GM19035 (cell line): Measurements from ENCODE around the gene ASIC2.

Experiments used
- ATAC-seq: cut with Tn5 transposase; IDR thresholded peaks from one replicate; pipeline ENCODE4 v1.9.1; 2021; ENCODE audit not compliant: unreplicated experiment

Gene ASIC2

DNA sequence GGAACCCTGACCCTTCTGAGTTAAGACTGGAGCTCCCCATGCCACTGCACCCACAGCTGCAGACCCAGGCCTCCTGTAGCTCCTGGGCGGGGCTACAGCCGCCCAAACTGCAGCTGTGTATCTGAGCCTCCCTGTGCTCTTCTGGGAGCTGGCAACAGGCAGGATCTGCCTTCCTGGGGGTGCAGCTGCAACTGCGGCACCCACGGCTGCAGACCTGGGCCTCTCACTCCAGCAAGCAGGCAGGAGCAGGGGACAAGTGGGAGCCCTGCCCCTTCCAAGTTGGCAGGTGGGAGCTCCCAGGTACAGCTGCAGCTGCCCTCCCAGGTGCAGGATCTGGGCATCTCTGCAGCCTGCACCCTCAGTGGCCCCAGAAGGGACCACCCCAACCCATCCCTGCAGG lies 259.9 kb downstream of the ASIC2 start:
- no peak for ATAC-seq

DNA sequence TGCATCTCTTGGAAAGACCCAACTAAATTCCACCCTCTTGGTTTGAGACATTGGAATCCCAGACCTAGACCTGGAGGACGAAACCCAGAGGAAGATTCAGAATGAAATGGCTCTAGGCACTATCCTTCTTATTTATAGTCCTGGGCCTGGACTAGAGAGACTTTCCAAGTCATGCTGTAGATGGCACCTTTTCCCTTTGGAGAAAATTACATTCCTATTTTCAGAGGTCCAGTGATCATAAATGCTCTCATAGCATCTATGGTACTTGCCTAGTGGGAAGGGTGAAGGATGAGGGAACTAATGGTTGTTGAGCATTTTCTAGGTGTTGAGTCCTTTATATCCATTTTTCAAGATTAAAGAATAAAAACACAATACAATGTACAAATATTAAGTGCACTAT lies 264.3 kb downstream of the ASIC2 start:
- ATAC-seq: no peak

GRCh38 chr17:33028061-33028460 lies 265.0 kb downstream of the ASIC2 start:
- ATAC-seq: no peak

DNA sequence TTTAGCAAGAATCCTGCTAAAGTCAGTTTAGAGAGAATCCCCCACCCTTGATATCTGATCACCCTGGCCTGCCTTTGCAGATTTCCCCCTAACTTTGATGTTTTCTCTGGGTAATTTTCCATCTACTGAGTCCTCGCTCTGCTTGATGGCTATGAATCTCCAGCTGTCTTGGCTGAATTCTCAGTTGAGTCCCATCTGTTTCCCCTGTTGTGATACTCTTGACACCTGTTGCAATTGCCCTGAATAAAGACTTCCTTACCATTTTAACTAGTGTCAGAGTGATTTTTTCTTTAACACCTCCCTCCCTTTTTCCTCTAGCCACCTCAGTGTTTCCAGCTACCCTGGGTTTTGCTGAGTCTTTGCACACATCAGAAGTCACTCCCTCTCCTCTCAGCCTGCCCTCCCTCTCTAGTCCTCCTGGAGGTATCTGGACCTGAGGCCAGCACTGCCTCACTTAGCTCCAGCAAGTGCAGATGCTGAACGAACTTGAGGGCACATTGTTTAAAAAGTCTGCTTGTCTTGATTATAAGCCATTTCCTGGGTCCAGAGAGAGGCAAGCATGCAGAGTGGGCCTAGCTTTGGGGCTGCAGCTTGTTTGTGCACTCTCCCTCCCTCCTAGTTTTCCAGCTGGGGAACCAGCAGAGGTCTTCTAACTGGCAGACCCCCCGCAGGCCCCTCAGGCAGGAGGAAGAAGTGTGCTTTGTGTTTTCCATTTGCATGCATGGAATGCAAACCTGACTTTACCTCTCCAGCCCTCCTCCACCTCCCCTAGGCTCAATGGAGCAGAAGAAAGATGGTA lies 268.2 kb downstream of the ASIC2 start:
- no peak for ATAC-seq

- ATAC-seq: no peak
Measured at GRCh38 chr17:33023790-33024189, 269.3 kb downstream of the ASIC2 start.

DNA sequence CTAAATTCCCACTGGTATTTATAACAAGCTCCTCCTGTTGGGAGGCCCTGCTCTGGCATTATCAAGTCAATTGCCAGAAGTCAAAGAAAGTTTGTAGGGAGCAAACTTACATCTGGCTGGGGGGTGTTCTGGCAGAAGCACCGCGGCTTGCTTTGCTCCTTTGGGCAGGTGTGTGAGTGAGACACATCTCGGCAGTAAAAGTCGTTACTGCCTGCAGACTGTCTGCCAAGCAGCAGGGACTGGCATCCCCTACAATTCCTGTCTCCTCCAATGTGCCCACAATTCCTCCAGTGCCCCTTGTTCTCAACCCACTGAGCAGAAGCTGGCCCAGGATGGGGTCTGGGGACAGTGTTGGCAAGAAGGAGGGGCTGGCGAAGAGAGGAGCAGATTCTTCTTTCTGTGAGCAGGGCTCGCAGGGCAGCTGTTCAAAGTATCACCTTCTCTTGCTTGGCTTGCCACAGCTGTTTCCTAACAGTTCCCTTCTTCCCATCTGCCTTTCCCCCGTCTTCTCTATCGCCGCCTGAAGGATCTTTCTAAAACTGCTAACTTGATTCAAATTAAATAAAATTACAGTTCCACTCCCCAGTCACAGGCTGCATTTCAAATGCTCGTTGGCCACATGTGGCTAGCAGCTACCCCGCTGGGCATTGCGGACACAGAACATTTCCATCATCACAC lies 271.2 kb downstream of the ASIC2 start:
- ATAC-seq: no peak

DNA sequence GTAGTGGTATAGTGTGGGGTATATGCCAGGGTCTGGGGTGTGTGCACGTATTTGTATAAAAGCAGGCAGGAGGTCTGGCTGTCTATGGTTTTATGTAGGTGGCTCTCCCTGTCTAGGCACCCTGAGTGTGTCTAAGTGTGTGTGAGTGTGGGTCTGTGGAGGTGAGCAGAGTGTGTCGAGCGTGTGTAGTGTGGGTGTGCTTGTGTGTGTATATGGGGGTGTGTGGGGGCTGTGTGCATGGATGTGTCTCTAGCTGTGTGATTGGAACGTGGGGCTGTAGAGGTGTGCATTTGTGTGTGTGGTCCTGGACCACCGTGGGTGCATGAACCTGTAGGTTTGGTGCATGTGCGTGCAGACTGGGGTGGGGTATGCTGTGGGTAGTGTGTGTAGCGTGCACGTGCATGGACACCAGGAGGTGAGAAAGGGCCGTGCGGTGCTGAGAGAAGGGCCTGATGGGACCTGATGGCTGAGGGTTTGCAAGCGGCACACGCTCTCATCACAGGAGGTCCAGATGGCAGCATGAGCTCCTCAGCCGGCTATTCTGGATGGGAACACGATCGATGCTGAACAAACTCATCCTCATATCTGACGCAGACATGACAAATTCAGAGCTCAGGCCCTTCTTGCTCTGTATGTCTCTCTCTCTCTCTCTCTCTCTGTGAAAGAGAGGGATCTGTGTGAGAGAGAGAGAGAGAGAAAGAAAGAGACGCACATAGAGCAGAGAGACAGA lies 273.8 kb downstream of the ASIC2 start:
- ATAC-seq: no peak

DNA sequence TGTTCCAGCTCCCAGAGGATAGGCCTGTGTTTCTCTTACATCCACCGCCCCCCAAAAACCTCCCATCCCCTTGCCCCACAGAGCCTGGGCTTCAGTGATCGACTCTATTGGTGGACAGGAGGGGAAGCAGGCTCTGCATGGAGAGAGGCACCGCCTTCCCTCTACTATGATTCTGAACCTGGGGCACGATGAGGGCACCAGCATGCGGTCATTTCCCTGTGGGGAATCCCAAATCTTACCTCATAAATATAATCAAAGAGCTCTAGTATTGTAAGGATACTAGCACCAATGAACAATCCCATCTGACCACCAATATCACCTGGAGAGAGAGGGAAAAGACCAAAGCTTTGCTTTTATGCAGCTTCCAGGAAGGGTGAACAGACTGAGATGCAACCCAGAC lies 275.7 kb downstream of the ASIC2 start:
- ATAC-seq: no peak

GRCh38 chr17:33016920-33017319 lies 276.2 kb downstream of the ASIC2 start:
- no peak for ATAC-seq

DNA sequence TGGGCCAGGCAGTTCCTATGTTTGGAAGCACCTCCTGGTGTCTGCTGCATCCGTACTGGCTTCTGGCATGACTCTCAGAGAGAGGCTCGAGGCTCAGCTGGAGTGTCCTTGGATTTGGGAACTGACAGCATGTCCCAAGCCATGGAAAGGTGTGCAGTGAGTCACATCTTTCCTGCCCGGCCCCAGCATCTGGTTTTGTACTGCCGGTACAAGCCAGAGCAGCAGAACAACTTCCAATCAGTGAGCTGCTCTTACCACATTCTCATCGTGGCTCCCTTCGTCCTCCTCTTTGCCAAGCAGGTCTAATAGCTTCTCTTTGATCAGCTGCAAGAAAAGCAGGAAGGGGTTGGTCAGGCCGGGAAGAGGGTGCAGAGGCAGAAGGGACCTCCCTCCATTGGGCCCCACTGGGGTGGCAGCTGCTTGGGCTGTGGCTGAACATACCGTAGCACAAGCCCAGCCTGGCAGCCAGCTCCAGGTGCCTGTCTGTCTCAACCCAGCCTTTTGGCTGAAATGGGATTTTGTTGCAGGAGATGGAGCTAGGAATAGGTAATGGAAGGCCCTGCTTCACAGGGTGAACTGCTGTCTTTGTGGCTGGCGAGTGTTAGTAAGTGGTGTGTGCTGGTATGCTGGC lies 277.3 kb downstream of the ASIC2 start:
- no peak for ATAC-seq

DNA sequence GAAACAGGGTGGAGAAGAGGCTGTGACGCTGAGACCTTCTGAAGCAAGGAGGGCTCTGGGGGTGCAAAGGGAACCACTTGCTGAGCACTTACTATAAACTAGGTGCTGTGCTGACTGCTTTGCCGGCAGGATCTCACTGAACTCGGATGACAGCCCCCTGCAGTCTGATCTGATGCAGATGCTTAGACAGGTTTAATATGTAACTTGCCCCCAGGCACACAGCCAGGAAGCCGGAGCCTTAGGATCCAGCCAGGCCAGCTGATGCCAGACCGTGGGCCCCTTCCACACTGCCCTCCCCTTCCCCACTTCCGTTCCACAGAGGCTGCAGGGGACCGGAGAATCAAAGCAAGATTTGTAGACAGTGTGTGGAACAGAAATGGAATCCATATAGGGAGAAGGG lies 278.3 kb downstream of the ASIC2 start:
- no peak for ATAC-seq

- no peak for ATAC-seq
Measured at GRCh38 chr17:33013596-33014375, 279.3 kb downstream of the ASIC2 start.

DNA sequence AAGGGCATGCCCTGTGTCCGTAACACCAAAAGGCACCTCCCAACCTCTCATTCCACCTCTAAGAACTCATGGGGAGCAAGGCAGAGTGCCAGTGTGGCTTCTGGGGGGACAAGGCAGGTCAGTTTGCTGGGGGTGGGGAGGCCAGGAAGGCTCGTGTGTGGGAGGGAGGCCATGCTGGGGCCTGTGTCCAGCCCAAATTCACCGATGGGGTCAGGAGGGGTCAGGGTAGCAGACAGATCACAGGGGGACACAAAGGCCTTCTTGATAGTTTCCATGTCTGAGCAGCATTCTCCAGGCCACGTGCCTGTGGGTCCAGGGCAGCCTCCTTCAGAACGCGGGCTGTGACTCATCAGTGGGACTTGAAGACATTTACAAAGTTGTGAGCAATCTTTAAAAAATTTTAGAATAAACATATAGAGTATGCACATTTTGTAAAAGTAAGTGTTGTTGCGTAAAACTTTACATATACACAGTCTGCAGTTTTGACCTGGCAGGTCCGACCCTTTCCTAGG lies 280.5 kb downstream of the ASIC2 start:
- no peak for ATAC-seq

GRCh38 chr17:33009636-33010035 lies 283.5 kb downstream of the ASIC2 start:
- no peak for ATAC-seq

DNA sequence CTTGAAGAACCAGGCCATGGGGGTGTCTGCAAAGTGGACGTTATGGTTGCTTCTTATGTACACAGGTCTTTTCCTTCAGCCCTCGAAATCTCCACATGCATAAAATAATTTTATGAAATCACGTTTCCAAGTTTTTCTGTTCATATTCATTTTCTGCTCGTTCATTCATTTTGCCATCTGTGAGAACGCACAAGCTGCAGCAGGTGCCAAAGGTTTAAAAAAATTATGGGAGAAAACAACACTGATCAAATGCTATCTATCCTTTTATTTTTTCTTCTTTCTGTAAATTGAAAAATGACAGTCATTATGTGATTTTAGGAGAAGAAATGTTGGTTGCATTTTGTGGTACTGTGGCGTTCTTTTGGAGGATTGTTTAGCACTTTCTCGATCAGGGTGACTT lies 285.9 kb downstream of the ASIC2 start:
- ATAC-seq: no peak

- no peak for ATAC-seq
Measured at GRCh38 chr17:33002246-33002645, 290.8 kb downstream of the ASIC2 start.

DNA sequence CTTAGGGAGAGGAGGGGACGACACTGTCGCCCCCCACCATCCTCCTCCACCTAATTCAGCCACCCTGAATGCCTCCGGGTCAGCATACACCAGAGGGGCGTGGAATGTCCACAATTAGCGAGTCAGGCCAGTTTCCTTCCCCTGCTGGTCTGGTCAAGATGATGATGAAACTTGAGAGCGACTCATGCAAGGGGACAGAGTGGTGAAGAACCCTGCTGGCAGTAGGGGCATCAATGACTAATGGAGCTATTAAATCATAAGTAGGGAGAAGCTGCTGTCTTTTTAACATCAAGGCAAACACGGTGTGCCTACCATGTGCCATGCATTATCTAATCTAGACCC lies 294.2 kb downstream of the ASIC2 start:
- no peak for ATAC-seq

- ATAC-seq: no peak
Measured at GRCh38 chr17:32998111-32998886, 294.8 kb downstream of the ASIC2 start.

DNA sequence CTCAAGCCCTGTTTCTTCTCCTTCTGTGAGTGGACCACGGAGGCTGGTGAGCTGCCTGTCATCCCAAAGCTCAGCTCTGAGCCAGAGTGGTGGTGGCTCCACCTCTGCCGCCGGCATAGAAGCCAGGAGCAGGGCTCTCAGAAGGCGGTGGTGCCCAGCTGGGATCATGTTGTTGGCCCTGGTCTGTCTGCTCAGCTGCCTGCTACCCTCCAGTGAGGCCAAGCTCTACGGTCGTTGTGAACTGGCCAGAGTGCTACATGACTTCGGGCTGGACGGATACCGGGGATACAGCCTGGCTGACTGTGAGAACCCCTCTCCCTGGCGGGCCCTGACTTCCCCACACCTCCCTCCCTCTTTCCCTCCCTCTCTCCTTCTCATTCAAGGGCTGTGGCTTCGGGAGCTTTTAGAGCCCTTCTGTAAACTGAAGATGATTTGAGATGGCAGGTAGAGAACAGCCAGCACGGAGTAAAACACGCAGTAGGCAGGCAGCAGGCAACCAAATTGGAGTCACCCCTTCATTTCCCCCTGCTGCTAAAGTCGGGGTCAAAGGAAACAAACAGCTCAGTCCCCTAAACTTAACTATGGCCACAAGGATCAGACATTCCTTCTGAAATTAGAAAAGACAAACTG lies 297.6 kb downstream of the ASIC2 start:
- no peak for ATAC-seq
